PC-3 (cell line): ENCODE data around the gene TMEM91.

Source experiments
- CTCF ChIP-seq: fragments of 300-600 bp; sonication (generic); conservative IDR thresholded peaks from 2 replicates; pipeline ENCODE4 v1.5.1; 2017; ENCODE audit warnings: antibody characterized with exemption, low read depth, mild to moderate bottlenecking, low read length
- EZH2 ChIP-seq: fragments of 300-600 bp; sonication (generic); IDR thresholded peaks from one replicate; pipeline ENCODE4 v1.6.1; 2017; ENCODE audit warnings: antibody characterized with exemption, mild to moderate bottlenecking, low read length; ENCODE audit not compliant: unreplicated experiment
- EZH2phosphoT487 ChIP-seq: fragments of 300-600 bp; sonication (generic); IDR thresholded peaks from 2 replicates; pipeline ENCODE4 v1.6.1; 2018; ENCODE audit warnings: mild to moderate bottlenecking, antibody characterized with exemption, low read length, borderline replicate concordance

GRCh38 chr19:41328842-41329225, 47.5 kb upstream of the TMEM91 start:
- no peak for TF ChIP-seq CTCF
- no peak for TF ChIP-seq EZH2
- no peak for TF ChIP-seq EZH2phosphoT487
